IMR-90 (cell line): Measurements from ENCODE around the gene TSKS. TPM values are rescaled to one million over a fixed set of nuclear protein-coding genes. Genes with fewer than 3 reads are reported as not detected.

Experiments
- ATAC-seq: fragments of 200-7000 bp; cut with Tn5 transposase; 2 replicates; pipeline ENCODE4 v1.9.1; 2020; ENCODE audit warnings: low read depth, mild to moderate bottlenecking, moderate library complexity
- BruUV-seq: library from RNA; stranded (reverse); fragments of 400-500 nt; replicated peaks from 2 replicates; lab custom pipeline; 2021; lab: Mats Ljungman, UMichigan
- CTCF ChIA-PET: fragments of 300-600 bp; formaldehyde crosslinking; extraction: SDS; loops from one replicate; lab custom pipeline; 2021; ENCODE audit warnings: antibody characterized with exemption; lab: Yijun Ruan, JAX
- POLR2A ChIA-PET: fragments of 300-600 bp; sonication (Branson Sonifier 250); formaldehyde crosslinking; loops from one replicate; lab custom pipeline; 2022; ENCODE audit warnings: antibody characterized with exemption; ENCODE audit not compliant: unreplicated experiment; lab: Charles Lee
- DNase-seq: peaks from one replicate; pipeline ENCODE4 v3.0.0; 2013
- H2AFZ ChIP-seq: replicated peaks from 2 replicates; pipeline ENCODE3; 2013; ENCODE audit warnings: low read length, mild to moderate bottlenecking; ENCODE audit not compliant: poor library complexity
- H2AK5ac ChIP-seq: 2 replicates; pipeline ENCODE4 v1.6.1; 2013; ENCODE audit warnings: low read depth, low read length, inconsistent platforms
- H2AK9ac ChIP-seq: replicated peaks from 2 replicates; pipeline ENCODE3; 2013; ENCODE audit warnings: mild to moderate bottlenecking, low read depth, low read length, moderate library complexity; ENCODE audit not compliant: poor library complexity
- H2BK120ac ChIP-seq: 2 replicates; pipeline ENCODE4 v1.6.1; 2013; ENCODE audit warnings: low read depth, low read length, inconsistent platforms
- H2BK15ac ChIP-seq: 3 replicates; pipeline ENCODE4 v1.6.1; 2013; ENCODE audit warnings: low read depth, low read length, inconsistent platforms
- H2BK20ac ChIP-seq: 2 replicates; pipeline ENCODE4 v1.6.1; 2013; ENCODE audit warnings: low read depth, mild to moderate bottlenecking, inconsistent platforms, low read length, moderate library complexity
- H2BK5ac ChIP-seq: 2 replicates; pipeline ENCODE4 v1.6.1; 2013; ENCODE audit warnings: mild to moderate bottlenecking, low read depth, low read length, inconsistent platforms; ENCODE audit not compliant: poor library complexity, severe bottlenecking
- H3K14ac ChIP-seq: replicated peaks from 2 replicates; pipeline ENCODE4 v1.6.1; 2013; ENCODE audit warnings: low read depth, low read length, inconsistent platforms
- H3K18ac ChIP-seq: 2 replicates; pipeline ENCODE4 v1.6.1; 2013; ENCODE audit warnings: low read depth, low read length, control low read depth
- H3K23ac ChIP-seq: 2 replicates; pipeline ENCODE4 v1.6.1; 2013; ENCODE audit warnings: low read depth, low read length, inconsistent platforms
- H3K27ac ChIP-seq: 2 replicates; pipeline ENCODE4 v1.5.1; 2013; ENCODE audit warnings: mild to moderate bottlenecking, control low read depth, low read length; ENCODE audit not compliant: insufficient read depth
- H3K27me3 ChIP-seq: 2 replicates; pipeline ENCODE4 v1.6.1; 2013; ENCODE audit warnings: low read length; ENCODE audit not compliant: control insufficient read depth, insufficient read depth
- H3K36me3 ChIP-seq: 2 replicates; pipeline ENCODE4 v1.6.1; 2013; ENCODE audit warnings: low read length, mixed read lengths; ENCODE audit not compliant: control insufficient read depth, insufficient read depth
- H3K4ac ChIP-seq: 2 replicates; pipeline ENCODE4 v1.6.1; 2013; ENCODE audit warnings: low read depth, low read length, inconsistent platforms
- H3K4me1 ChIP-seq: 2 replicates; pipeline ENCODE4 v1.6.1; 2013; ENCODE audit warnings: low read length, mixed read lengths; ENCODE audit not compliant: control insufficient read depth, insufficient read depth
- H3K4me2 ChIP-seq: 2 replicates; pipeline ENCODE4 v1.6.1; 2013; ENCODE audit warnings: low read depth, mild to moderate bottlenecking, control low read depth, low read length, moderate library complexity
- H3K4me3 ChIP-seq: 2 replicates; pipeline ENCODE4 v1.5.1; 2013; ENCODE audit warnings: low read depth, mild to moderate bottlenecking, control low read depth, low read length, moderate library complexity; ENCODE audit not compliant: insufficient read depth
- H3K56ac ChIP-seq: 2 replicates; pipeline ENCODE4 v1.6.1; 2013; ENCODE audit warnings: low read length, inconsistent platforms; ENCODE audit not compliant: insufficient read depth; ENCODE audit errors: extremely low read depth
- H3K79me1 ChIP-seq, 2 experiments: 2 replicates each; pipeline ENCODE4 v1.6.1; 2013; ENCODE audit warnings: low read length in 2 of 2, inconsistent platforms in 1 of 2, low read depth in 1 of 2
- H3K9ac ChIP-seq: 2 replicates; pipeline ENCODE4 v1.6.1; 2013; ENCODE audit warnings: low read depth, low read length, control low read depth
- H3K9me1 ChIP-seq: 2 replicates; pipeline ENCODE4 v1.6.1; 2013; ENCODE audit warnings: low read length, inconsistent platforms; ENCODE audit not compliant: insufficient read depth
- H3K9me3 ChIP-seq: 2 replicates; pipeline ENCODE4 v1.6.1; 2013; ENCODE audit warnings: low read length; ENCODE audit not compliant: control insufficient read depth, insufficient read depth
- H4K20me1 ChIP-seq: 2 replicates; pipeline ENCODE4 v1.6.1; 2013; ENCODE audit warnings: low read length, inconsistent platforms; ENCODE audit not compliant: insufficient read depth
- H4K5ac ChIP-seq: 2 replicates; pipeline ENCODE4 v1.6.1; 2013; ENCODE audit warnings: mild to moderate bottlenecking, low read depth, low read length, control low read depth
- H4K8ac ChIP-seq, 2 experiments: 2 replicates each; pipeline ENCODE4 v1.6.1; 2013; ENCODE audit warnings: low read depth in 2 of 2, low read length in 2 of 2, control low read depth in 1 of 2, inconsistent platforms in 1 of 2
- H4K91ac ChIP-seq: 2 replicates; pipeline ENCODE4 v1.6.1; 2013; ENCODE audit warnings: low read depth, low read length, inconsistent platforms; ENCODE audit not compliant: insufficient read depth
- CEBPB ChIP-seq: IDR thresholded peaks from 2 replicates; pipeline ENCODE4 v1.6.1; 2012; ENCODE audit warnings: low read depth, low read length, improper control_type of control experiment
- CHD1 ChIP-seq: IDR thresholded peaks from 2 replicates; pipeline ENCODE4 v1.6.1; 2012; ENCODE audit warnings: low read depth, low read length, improper control_type of control experiment
- CTCF ChIP-seq: conservative IDR thresholded peaks from 2 replicates; pipeline ENCODE4 v1.5.1; 2012; ENCODE audit warnings: mild to moderate bottlenecking, low read depth, low read length, improper control_type of control experiment
- MAZ ChIP-seq: IDR thresholded peaks from 2 replicates; pipeline ENCODE4 v1.6.1; 2012; ENCODE audit warnings: low read depth, mild to moderate bottlenecking, low read length, improper control_type of control experiment, moderate library complexity, borderline replicate concordance
- POLR2A ChIP-seq: IDR thresholded peaks from 2 replicates; pipeline ENCODE4 v1.6.1; 2012; ENCODE audit warnings: mild to moderate bottlenecking, low read depth, low read length
- RAD21 ChIP-seq: IDR thresholded peaks from 2 replicates; pipeline ENCODE4 v1.6.1; 2012; ENCODE audit warnings: low read length, improper control_type of control experiment
- RCOR1 ChIP-seq: IDR thresholded peaks from 2 replicates; pipeline ENCODE4 v1.6.1; 2012; ENCODE audit warnings: mild to moderate bottlenecking, low read length, improper control_type of control experiment; ENCODE audit not compliant: insufficient replicate concordance
- RFX5 ChIP-seq: IDR thresholded peaks from 2 replicates; pipeline ENCODE4 v1.8.0; 2012; ENCODE audit warnings: low read depth, mild to moderate bottlenecking, low read length, moderate library complexity
- SMC3 ChIP-seq: fragments of 150-350 bp; IDR thresholded peaks from 2 replicates; pipeline ENCODE4 v1.6.1; 2016; ENCODE audit warnings: low read depth, mild to moderate bottlenecking, antibody characterized with exemption, low read length, moderate library complexity
- USF2 ChIP-seq: fragments of 150-350 bp; IDR thresholded peaks from 2 replicates; pipeline ENCODE4 v1.6.1; 2017; ENCODE audit warnings: mild to moderate bottlenecking, antibody characterized with exemption, low read length, low read depth
- WGBS, 2 experiments: methylation state at CpG; one replicate each; pipeline versions ENCODE4 v1.1.5 to v1.1.7; 2013; ENCODE audit warnings: missing lambda C conversion rate in 2 of 2; ENCODE audit not compliant: insufficient read length in 1 of 2; ENCODE audit errors: extremely low coverage in 2 of 2; 5-methylcytosine and 5-hydroxymethylcytosine counted together
- dilution Hi-C: fragments of 300-500 bp; cut with HindIII; formaldehyde crosslinking; loops from one replicate; pipeline ENCODE4 v1.14.3; 2018; ENCODE audit warnings: low sequenced_read_pairs; ENCODE audit not compliant: unreplicated experiment
- in situ Hi-C: fragments of 300-500 bp; cut with MboI; formaldehyde crosslinking; loops from 3 replicates; pipeline ENCODE4 v1.14.3; 2019; ENCODE audit warnings: low sequenced_read_pairs, inconsistent platforms, mixed read lengths
- intact Hi-C: fragments of 100-400 bp; cut with micrococcal nuclease; formaldehyde crosslinking; loops from 2 replicates; pipeline ENCODE4 v1.10.0; 2022
- polyA plus RNA-seq, 3 experiments: library from polyadenylated mRNA; depleted of rRNA; stranded (reverse); fragments of >200 nt; gene quantifications; 2 replicates each; pipeline ENCODE4 v1.2.3, GENCODE V29; 2012; ENCODE audit warnings: low replicate concordance in 1 of 3
- total RNA-seq: library from RNA; depleted of rRNA; stranded (reverse); fragments of >200 nt; gene quantifications from 2 replicates; pipeline ENCODE4 v1.2.3, GENCODE V29; 2012

TSKS gene
- total and polyA plus RNA-seq, 2 of the 4 experiments (the other 2 are of a cell fraction) = not detected

- POLR2A ChIA-PET = interaction anchor here (0.5 to 1.0 kb wide), 3 partner anchors 13 to 112 kb away, joined by 4 to 8 read pairs (median 4); partner anchors contain the start of gene PRMT1
- Histone ChIP-seq H3K79me1 (peaks cover 6 to 49% of the 10 kb centered on the region in 2 experiments; a peak in 3 of 4 replicates), H3K56ac (no peak overlapping the region), H2AFZ (peak overlapping the region; percentile 96), H2BK20ac (no peak overlapping the region), H2AK5ac (peak overlapping the region; percentile 33; the same call in 1 of the 2 replicates), H3K9me1 (peaks cover 5% of the 10 kb centered on the region; the same call in 1 of the 2 replicates), H4K5ac (peak overlapping the region; percentile 44; the same call in 1 of the 2 replicates), H3K23ac (peak overlapping the region; percentile 90), H3K14ac (peak overlapping the region; percentile 84; the same call in 1 of the 2 replicates), H3K36me3 (peaks cover 23% of the 10 kb centered on the region), H3K18ac (no peak overlapping the region), H2BK15ac (no peak overlapping the region), H4K91ac (peak overlapping the region; percentile 69; the same call in 1 of the 2 replicates), H3K4me3 (peak overlapping the region; percentile 69), H4K8ac (peak overlapping the region; percentile 38 to 67; a peak in 2 of 4 replicates), H2AK9ac (peak overlapping the region; percentile 92), H3K9ac (peak overlapping the region; percentile 76), H3K9me3 (no peaks in the 10 kb centered on the region), H3K4me2 (peak overlapping the region; percentile 96), H2BK120ac (no peak overlapping the region), H3K4me1 (peaks cover 9% of the 10 kb centered on the region), H2BK5ac (no peak overlapping the region), H3K27ac (peak overlapping the region; percentile 66), H3K4ac (peak overlapping the region; percentile 74), H3K27me3 (no peaks in the 10 kb centered on the region), H4K20me1 (peaks cover 16% of the 10 kb centered on the region)
- in situ Hi-C loops (no loop called here), intact Hi-C loops (loop anchor here (2.0 to 5.0 kb wide), 2 partner anchors 77 to 112 kb away; partner anchors contain the start of gene AP2A1), dilution Hi-C loops (no loop called here)
- BruUV-seq = no TSS peak
- peak; percentile 6 for ATAC-seq
- DNase-seq = no peak
- 17% methylated on average over 26 of the region's 39 CpGs; no CpG with 5 or more reads in 1 of the 2 experiments for WGBS, 2 experiments
- CTCF ChIA-PET = interaction anchor here (1.3 kb wide), 1 partner anchor 9 kb away, joined by 5 read pairs; no protein-coding TSS in a partner anchor
- TF ChIP-seq RCOR1 = no peak
- TF ChIP-seq CTCF = no peak
- TF ChIP-seq CEBPB = no peak
- no peak for TF ChIP-seq RAD21
- no peak for TF ChIP-seq POLR2A
- no peak for TF ChIP-seq USF2
- TF ChIP-seq MAZ = no peak; the same call in 1 of the 2 replicates
- TF ChIP-seq RFX5 = no peak
- TF ChIP-seq CHD1 = no peak
- no peak for TF ChIP-seq SMC3
Measured at GRCh38 chr19:49690079-49690655, 72.9 kb downstream of the TSKS start.
